Panc1 (cell line): ENCODE measurements around the gene BCL11B. TPM values are rescaled to one million over a fixed set of nuclear protein-coding genes. Genes with fewer than 3 reads are reported as not detected.

Experiments used
- ATAC-seq: fragments of 200-7000 bp; cut with Tn5 transposase; 2 replicates; pipeline ENCODE4 v1.9.1; 2020; ENCODE audit warnings: mild to moderate bottlenecking, moderate library complexity
- BruUV-seq: library from RNA; stranded (reverse); fragments of 400-500 nt; replicated peaks from 2 replicates; lab custom pipeline; 2021; lab: Mats Ljungman, UMichigan
- CTCF ChIA-PET: fragments of 300-600 bp; sonication (Branson Sonifier 250); formaldehyde crosslinking; loops from one replicate; lab custom pipeline; 2022; ENCODE audit warnings: antibody characterized with exemption; lab: Charles Lee
- POLR2A ChIA-PET: fragments of 300-600 bp; sonication (Branson Sonifier 250); formaldehyde crosslinking; loops from one replicate; lab custom pipeline; 2022; ENCODE audit warnings: antibody characterized with exemption; lab: Charles Lee
- DNase-seq: peaks from one replicate; pipeline ENCODE4 v3.0.0-alpha.2; 2010; ENCODE audit warnings: low read depth, low spot score
- H3K27ac ChIP-seq: 2 replicates; pipeline ENCODE4 v1.5.1; 2011; ENCODE audit warnings: mild to moderate bottlenecking, low read length, inconsistent platforms
- H3K27me3 ChIP-seq: fragments of 200-500 bp; sonication (Bioruptor generic); 2 replicates; pipeline ENCODE4 v1.6.0; 2014; ENCODE audit warnings: low read length, inconsistent platforms; ENCODE audit not compliant: control insufficient read depth, insufficient read depth
- H3K36me3 ChIP-seq: fragments of 200-500 bp; sonication (Bioruptor generic); 2 replicates; pipeline ENCODE4 v1.5.1; 2014; ENCODE audit warnings: inconsistent platforms, mild to moderate bottlenecking, low read length, moderate library complexity; ENCODE audit not compliant: control insufficient read depth, insufficient read depth
- H3K4me1 ChIP-seq: 2 replicates; pipeline ENCODE4 v1.5.1; 2011; ENCODE audit warnings: inconsistent platforms, mild to moderate bottlenecking, low read length, moderate library complexity; ENCODE audit not compliant: control insufficient read depth, insufficient read depth
- H3K4me3 ChIP-seq, 2 experiments: 2 replicates each; pipeline ENCODE4 v1.5.1; 2011 to 2012; ENCODE audit warnings: low read depth in 2 of 2, low read length in 2 of 2, mild to moderate bottlenecking in 2 of 2, inconsistent platforms in 1 of 2, moderate library complexity in 1 of 2
- H3K9me3 ChIP-seq: fragments of 200-500 bp; sonication (Bioruptor generic); 2 replicates; pipeline ENCODE4 v1.5.1; 2014; ENCODE audit warnings: low read depth, mild to moderate bottlenecking, inconsistent platforms, low read length, moderate library complexity; ENCODE audit not compliant: control insufficient read depth, insufficient read depth
- CTCF ChIP-seq: fragments of 450-650 bp; IDR thresholded peaks from 2 replicates; pipeline ENCODE4 v1.5.1; 2017; ENCODE audit warnings: mild to moderate bottlenecking
- POLR2AphosphoS5 ChIP-seq: IDR thresholded peaks from 2 replicates; pipeline ENCODE4 v1.6.1; 2012; ENCODE audit warnings: mild to moderate bottlenecking, low read depth, low read length, moderate library complexity
- REST ChIP-seq, 2 experiments: IDR thresholded peaks; 2 replicates each; pipeline ENCODE4 v1.6.1; 2011 to 2012; ENCODE audit warnings: low read depth in 2 of 2, control low read depth in 1 of 2, low read length in 1 of 2, mild to moderate bottlenecking in 1 of 2, moderate library complexity in 1 of 2; ENCODE audit not compliant: insufficient read depth in 1 of 2
- SIN3A ChIP-seq: IDR thresholded peaks from 2 replicates; pipeline ENCODE4 v1.6.1; 2012; ENCODE audit warnings: low read depth, mild to moderate bottlenecking, low read length, moderate library complexity, borderline replicate concordance; ENCODE audit not compliant: insufficient read depth
- TCF7L2 ChIP-seq: IDR thresholded peaks from 2 replicates; pipeline ENCODE4 v1.6.1; 2011; ENCODE audit warnings: mild to moderate bottlenecking, low read depth, low read length, inconsistent platforms
- in situ Hi-C: cut with HindIII; loops from 2 replicates; pipeline ENCODE4 v1.10.0; 2016; ENCODE audit warnings: low sequenced_read_pairs, low pct_unique_long_range_greater_than_20kb
- intact Hi-C: fragments of 100-400 bp; cut with micrococcal nuclease; formaldehyde crosslinking; loops from one replicate; pipeline ENCODE4 v1.10.0; 2022; ENCODE audit not compliant: unreplicated experiment
- total RNA-seq: library from RNA; stranded (reverse); gene quantifications from one replicate; pipeline ENCODE4 v1.2.1, GENCODE V29; 2021; ENCODE audit not compliant: unreplicated experiment

BCL11B gene
- total RNA-seq, 1 experiment from 2014 or later, result 0.23 TPM

GRCh38 chr14:99246536-99247097 lies 25.4 kb downstream of the BCL11B start:
- no peak overlapping the region for H3K4me3 ChIP-seq
- TF ChIP-seq POLR2AphosphoS5, result no peak
- TF ChIP-seq SIN3A, result no peak
- no peak for TF ChIP-seq CTCF
- no peak for TF ChIP-seq REST (IDR thresholded peaks at IDR 0.05; ENCODE audit: insufficient read depth in 1 of 2, low read depth in 2 of 2, low read length in 1 of 2)
- TF ChIP-seq TCF7L2, result no peak
- no TSS peak for BruUV-seq
- CTCF ChIA-PET, result no interaction called here
- intact Hi-C loops (no loop called here), in situ Hi-C loops (no loop called here)
- ATAC-seq (no peak), DNase-seq (no peak)
- POLR2A ChIA-PET, result no interaction called here
- H3K36me3 ChIP-seq, result no peaks in the 10 kb centered on the region
- no peaks in the 10 kb centered on the region for H3K4me1 ChIP-seq
- no peaks in the 10 kb centered on the region for H3K27me3 ChIP-seq
- H3K27ac ChIP-seq, result no peak overlapping the region
- H3K9me3 ChIP-seq, result no peaks in the 10 kb centered on the region

- no peaks in the 10 kb centered on the region for H3K4me1 ChIP-seq
- CTCF ChIA-PET, result no interaction called here
- intact Hi-C loops, result no loop called here
Observed at GRCh38 chr14:99245564-99246511, 26.2 kb downstream of the BCL11B start.

More at GRCh38 chr14:99245564-99246511, 26.2 kb downstream of the BCL11B start:
- TF ChIP-seq POLR2AphosphoS5, result no peak
- no peak for TF ChIP-seq CTCF
- TF ChIP-seq TCF7L2, result no peak
- no peak for TF ChIP-seq REST (IDR thresholded peaks at IDR 0.05; ENCODE audit: insufficient read depth in 1 of 2, low read depth in 2 of 2, low read length in 1 of 2)
- TF ChIP-seq SIN3A, result no peak
- Histone ChIP-seq H3K27me3 (no peaks in the 10 kb centered on the region), H3K27ac (no peak overlapping the region), H3K9me3 (no peaks in the 10 kb centered on the region), H3K36me3 (no peaks in the 10 kb centered on the region), H3K4me3 (no peak overlapping the region)
- POLR2A ChIA-PET, result no interaction called here
- DNase-seq, result no peak
- BruUV-seq, result no TSS peak
- ATAC-seq, result no peak
- in situ Hi-C loops, result no loop called here
